Measurements from ENCODE around the gene KCTD18. TPM values are rescaled to one million over a fixed set of nuclear protein-coding genes. Genes with fewer than 3 reads are reported as not detected.
A peak's percentile ranks its signal among the peaks of the same experiment; 100 is the strongest.

KCTD18 gene
- total RNA-seq, 1 donor, result 33.7 TPM

GRCh38 chr2:200454927-200455801 lies 54.7 kb downstream of the KCTD18 start:
- H3K4me2 ChIP-seq (ENCODE audit: insufficient read depth, low read length), result peak overlapping the region; percentile 21
- no peak for DNase-seq (ENCODE audit: insufficient read length, low spot score, missing footprints)
- peaks cover 18% of the 10 kb centered on the region for H3K4me1 ChIP-seq (ENCODE audit: insufficient read depth, low read length)

GRCh38 chr2:200453853-200454534 lies 55.9 kb downstream of the KCTD18 start:
- DNase-seq (ENCODE audit: insufficient read length, low spot score, missing footprints), result no peak
- TF ChIP-seq CTCF (IDR thresholded peaks at IDR 0.05; ENCODE audit: extremely low read depth, low read depth, low read length), result no peak
- Histone ChIP-seq H4K20me1 (ENCODE audit: insufficient read depth, low read length) (no peaks in the 10 kb centered on the region), H3K4me1 (ENCODE audit: insufficient read depth, low read length) (peaks cover 18% of the 10 kb centered on the region), H3K4me3 (ENCODE audit: insufficient read depth, low read length) (no peak overlapping the region), H3K27me3 (ENCODE audit: insufficient read depth, low read length) (no peaks in the 10 kb centered on the region), H2AFZ (ENCODE audit: low read length) (no peak overlapping the region), H3K4me2 (ENCODE audit: insufficient read depth, low read length) (no peak overlapping the region), H3K79me2 (ENCODE audit: insufficient read depth, low read length) (no peaks in the 10 kb centered on the region), H3K9me3 (ENCODE audit: low read depth, low read length) (no peaks in the 10 kb centered on the region), H3K27ac (ENCODE audit: low read depth, low read length) (no peak overlapping the region), H3K36me3 (ENCODE audit: insufficient read depth, low read length) (peaks cover 6% of the 10 kb centered on the region)

More at GRCh38 chr2:200454927-200455801, 54.7 kb downstream of the KCTD18 start:
- H2AFZ ChIP-seq (ENCODE audit: low read length), result no peak overlapping the region
- no peaks in the 10 kb centered on the region for H3K79me2 ChIP-seq (ENCODE audit: insufficient read depth, low read length)
- H3K27me3 ChIP-seq (ENCODE audit: insufficient read depth, low read length), result no peaks in the 10 kb centered on the region
- peaks cover 12% of the 10 kb centered on the region for H3K36me3 ChIP-seq (ENCODE audit: insufficient read depth, low read length)
- TF ChIP-seq CTCF (IDR thresholded peaks at IDR 0.05; ENCODE audit: extremely low read depth, low read depth, low read length), result no peak
- H3K9me3 ChIP-seq (ENCODE audit: low read depth, low read length), result no peaks in the 10 kb centered on the region
- H3K4me3 ChIP-seq (ENCODE audit: insufficient read depth, low read length), result no peak overlapping the region
- no peaks in the 10 kb centered on the region for H4K20me1 ChIP-seq (ENCODE audit: insufficient read depth, low read length)
- H3K27ac ChIP-seq (ENCODE audit: low read depth, low read length), result peak overlapping the region; percentile 43

GRCh38 chr2:200453142-200453852 lies 56.6 kb downstream of the KCTD18 start:
- no peak for DNase-seq (ENCODE audit: insufficient read length, low spot score, missing footprints)
- H3K9me3 ChIP-seq (ENCODE audit: low read depth, low read length), result no peaks in the 10 kb centered on the region
- peaks cover 6% of the 10 kb centered on the region for H3K36me3 ChIP-seq (ENCODE audit: insufficient read depth, low read length)
- H3K4me2 ChIP-seq (ENCODE audit: insufficient read depth, low read length), result no peak overlapping the region
- H2AFZ ChIP-seq (ENCODE audit: low read length), result no peak overlapping the region
- TF ChIP-seq CTCF (IDR thresholded peaks at IDR 0.05; ENCODE audit: extremely low read depth, low read depth, low read length), result no peak
- no peaks in the 10 kb centered on the region for H3K79me2 ChIP-seq (ENCODE audit: insufficient read depth, low read length)
- H3K4me1 ChIP-seq (ENCODE audit: insufficient read depth, low read length), result peaks cover 18% of the 10 kb centered on the region
- H3K4me3 ChIP-seq (ENCODE audit: insufficient read depth, low read length), result no peak overlapping the region
- H3K27ac ChIP-seq (ENCODE audit: low read depth, low read length), result no peak overlapping the region
- no peaks in the 10 kb centered on the region for H4K20me1 ChIP-seq (ENCODE audit: insufficient read depth, low read length)
- H3K27me3 ChIP-seq (ENCODE audit: insufficient read depth, low read length), result no peaks in the 10 kb centered on the region
